Amniotic stem cell (primary cell): ENCODE data around the gene RTTN.

Source experiments
- DNase-seq: peaks from one replicate; lab custom pipeline; 2025; lab: John Stamatoyannopoulos, UW

Gene RTTN

GRCh38 chr18:70024829-70025228 lies 180.7 kb downstream of the RTTN start:
- DNase-seq, result no peak

- DNase-seq, result no peak
Observed at GRCh38 chr18:70024093-70024492, 181.4 kb downstream of the RTTN start.

GRCh38 chr18:70022636-70023035 lies 182.9 kb downstream of the RTTN start:
- DNase-seq, result no peak

GRCh38 chr18:70021498-70021897 lies 184.0 kb downstream of the RTTN start:
- no peak for DNase-seq

- DNase-seq, result no peak
Observed at GRCh38 chr18:70021043-70021442, 184.4 kb downstream of the RTTN start.

- DNase-seq, result no peak
Observed at GRCh38 chr18:70019991-70020390, 185.5 kb downstream of the RTTN start.

- no peak for DNase-seq
Observed at GRCh38 chr18:70019136-70019535, 186.4 kb downstream of the RTTN start.

- DNase-seq, result no peak
Observed at GRCh38 chr18:70015127-70015526, 190.4 kb downstream of the RTTN start.

- no peak for DNase-seq
Observed at GRCh38 chr18:70005580-70005979, 199.9 kb downstream of the RTTN start.

- DNase-seq, result no peak
Observed at GRCh38 chr18:70004696-70005095, 200.8 kb downstream of the RTTN start.

- no peak for DNase-seq
Observed at GRCh38 chr18:69999656-70000055, 205.8 kb downstream of the RTTN start.

GRCh38 chr18:69998523-69998987 lies 206.9 kb downstream of the RTTN start:
- DNase-seq, result no peak

GRCh38 chr18:69996951-69997798 lies 208.3 kb downstream of the RTTN start:
- DNase-seq, result no peak

GRCh38 chr18:69996417-69996816 lies 209.1 kb downstream of the RTTN start:
- DNase-seq, result no peak

GRCh38 chr18:69995774-69996173 lies 209.7 kb downstream of the RTTN start:
- DNase-seq, result no peak

- DNase-seq, result no peak
Observed at GRCh38 chr18:69992776-69993175, 212.7 kb downstream of the RTTN start.

GRCh38 chr18:69987870-69988269 lies 217.6 kb downstream of the RTTN start:
- DNase-seq, result no peak

GRCh38 chr18:69985239-69985638 lies 220.2 kb downstream of the RTTN start:
- no peak for DNase-seq

- DNase-seq, result no peak
Observed at GRCh38 chr18:69982417-69982816, 223.1 kb downstream of the RTTN start.

- no peak for DNase-seq
Observed at GRCh38 chr18:69981948-69982347, 223.5 kb downstream of the RTTN start.

- DNase-seq, result no peak
Observed at GRCh38 chr18:69980982-69981804, 224.3 kb downstream of the RTTN start.

- DNase-seq, result no peak
Observed at GRCh38 chr18:69980509-69980908, 225.0 kb downstream of the RTTN start.
